HCT116 (cell line): ENCODE measurements around the gene ACSM5. TPM values are rescaled to one million over a fixed set of nuclear protein-coding genes. Genes with fewer than 3 reads are reported as not detected.

ENCODE experiments used
- ATAC-seq: fragments of 200-7000 bp; cut with Tn5 transposase; 2 replicates; pipeline ENCODE4 v1.9.1; 2020; ENCODE audit warnings: mild to moderate bottlenecking, moderate library complexity
- BruUV-seq: library from RNA; stranded (reverse); fragments of 400-500 nt; replicated peaks from 2 replicates; lab custom pipeline; 2021; lab: Mats Ljungman, UMichigan
- CTCF ChIA-PET: fragments of 300-600 bp; sonication (Branson Sonifier 250); formaldehyde crosslinking; loops from one replicate; lab custom pipeline; 2021; ENCODE audit warnings: antibody characterized with exemption; lab: Charles Lee
- POLR2A ChIA-PET: fragments of 300-600, 350-600 bp; sonication (Branson Sonifier 250); formaldehyde crosslinking; loops from one replicate; lab custom pipeline; 2021; ENCODE audit warnings: antibody characterized with exemption; lab: Charles Lee
- RAD21 ChIA-PET, 2 experiments: fragments of 300-600 bp; sonication (Branson Sonifier 250); formaldehyde crosslinking; loops; one replicate each; lab custom pipeline; 2023; ENCODE audit warnings: low total read pairs in 2 of 2; ENCODE audit not compliant: uncharacterized antibody in 2 of 2, unreplicated experiment in 2 of 2, low non-redundant PET in 1 of 2; lab: Charles Lee
- DNase-seq: peaks from one replicate; pipeline ENCODE4 v3.0.0-alpha.2; 2010; ENCODE audit warnings: low read depth, low spot score
- H2AFZ ChIP-seq: fragments of 200-600 bp; shearing (Covaris generic), sonication (generic); 2 replicates; pipeline ENCODE4 v1.6.1; 2017; ENCODE audit warnings: low read depth, mixed run types, mixed read lengths, antibody characterized with exemption, low read length; ENCODE audit not compliant: poor library complexity, severe bottlenecking
- H3K27ac ChIP-seq: 2 replicates; pipeline ENCODE4 v1.5.1; 2012; ENCODE audit warnings: low read depth, low read length
- H3K27me3 ChIP-seq: fragments of 200-600 bp; sonication (generic); 2 replicates; pipeline ENCODE4 v1.6.1; 2016; ENCODE audit warnings: mixed run types, low read length, mixed read lengths; ENCODE audit not compliant: insufficient read depth
- H3K36me3 ChIP-seq, 2 experiments: fragments of 200-500 bp in 1 of 2; fragments of 200-600 bp in 1 of 2; sonication (Bioruptor generic) in 1 of 2; sonication (generic) in 1 of 2; 2 replicates each; pipeline versions ENCODE4 v1.5.1 to v1.6.1; 2014 to 2016; ENCODE audit warnings: low read length in 2 of 2, inconsistent platforms in 1 of 2, mixed read lengths in 1 of 2, mixed run types in 1 of 2; ENCODE audit not compliant: insufficient read depth in 2 of 2, control insufficient read depth in 1 of 2
- H3K4me1 ChIP-seq, 2 experiments: fragments of 200-600 bp in 1 of 2; sonication (generic) in 1 of 2; 2 replicates each; pipeline versions ENCODE4 v1.5.1 to v1.6.1; 2012 to 2017; ENCODE audit warnings: low read length in 2 of 2, inconsistent platforms in 1 of 2, mild to moderate bottlenecking in 1 of 2, mixed read lengths in 1 of 2, mixed run types in 1 of 2, moderate library complexity in 1 of 2; ENCODE audit not compliant: insufficient read depth in 2 of 2, control insufficient read depth in 1 of 2
- H3K4me2 ChIP-seq: fragments of 200-600 bp; sonication (generic); 2 replicates; pipeline ENCODE4 v1.6.1; 2017; ENCODE audit warnings: mixed run types, low read length, mixed read lengths
- H3K4me3 ChIP-seq, 2 experiments: fragments of 200-600 bp in 1 of 2; sonication (generic) in 1 of 2; replicated peaks in 1 of 2; 2 replicates each; pipeline ENCODE4 v1.5.1; 2011 to 2016; ENCODE audit warnings: low read length in 2 of 2, control low read depth in 1 of 2, low read depth in 1 of 2, mild to moderate bottlenecking in 1 of 2, mixed read lengths in 1 of 2, mixed run types in 1 of 2
- H3K79me2 ChIP-seq: fragments of 200-600 bp; sonication (generic); 2 replicates; pipeline ENCODE4 v1.6.1; 2017; ENCODE audit warnings: mild to moderate bottlenecking, mixed run types, low read length, moderate library complexity, mixed read lengths; ENCODE audit not compliant: insufficient read depth
- H3K9ac ChIP-seq: fragments of 200-600 bp; sonication (generic); 2 replicates; pipeline ENCODE4 v1.6.1; 2016; ENCODE audit warnings: low read length, mixed read lengths
- H3K9me2 ChIP-seq: fragments of 200-600 bp; sonication (generic), shearing (Covaris generic); 2 replicates; pipeline ENCODE4 v1.6.1; 2017; ENCODE audit warnings: mixed run types, mild to moderate bottlenecking, moderate library complexity; ENCODE audit not compliant: insufficient read depth
- H3K9me3 ChIP-seq, 2 experiments: fragments of 200-500 bp in 1 of 2; fragments of 200-600 bp in 1 of 2; sonication (Bioruptor generic) in 1 of 2; sonication (generic) in 1 of 2; 2 replicates each; pipeline ENCODE4 v1.6.1; 2014 to 2017; ENCODE audit warnings: low read length in 2 of 2, mixed read lengths in 2 of 2, inconsistent platforms in 1 of 2, low read depth in 1 of 2, mild to moderate bottlenecking in 1 of 2, mixed run types in 1 of 2, moderate library complexity in 1 of 2; ENCODE audit not compliant: control insufficient read depth in 1 of 2, insufficient read depth in 1 of 2
- H4K20me1 ChIP-seq: fragments of 200-600 bp; sonication (generic), shearing (Covaris generic); 2 replicates; pipeline ENCODE4 v1.6.1; 2017; ENCODE audit warnings: mixed run types, mild to moderate bottlenecking, moderate library complexity; ENCODE audit not compliant: insufficient read depth
- CBX3 ChIP-seq: IDR thresholded peaks from 2 replicates; pipeline ENCODE4 v1.6.1; 2012; ENCODE audit warnings: low read depth
- CEBPB ChIP-seq: IDR thresholded peaks from 2 replicates; pipeline ENCODE4 v1.6.1; 2012; ENCODE audit warnings: low read depth
- CTCF ChIP-seq, 3 experiments: fragments of 200-600 bp in 1 of 3; sonication (generic) in 1 of 3; IDR thresholded peaks in 2 of 3; conservative IDR thresholded peaks in 1 of 3; 2 replicates each; pipeline ENCODE4 v1.5.1; 2012 to 2017; ENCODE audit warnings: low read depth in 2 of 3, low read length in 2 of 3, antibody characterized with exemption in 1 of 3, borderline replicate concordance in 1 of 3, control low read depth in 1 of 3, mild to moderate bottlenecking in 1 of 3, mixed read lengths in 1 of 3, mixed run types in 1 of 3, moderate library complexity in 1 of 3; ENCODE audit not compliant: insufficient read depth in 1 of 3
- EGR1 ChIP-seq: IDR thresholded peaks from 2 replicates; pipeline ENCODE4 v1.6.1; 2012; ENCODE audit warnings: low read depth
- FOSL1 ChIP-seq: IDR thresholded peaks from 2 replicates; pipeline ENCODE4 v1.6.1; 2012; ENCODE audit warnings: low read depth
- POLR2A ChIP-seq: IDR thresholded peaks from 2 replicates; pipeline ENCODE4 v1.7.0; 2011; ENCODE audit warnings: borderline replicate concordance; ENCODE audit not compliant: insufficient read depth, insufficient read length; ENCODE audit errors: extremely low read depth
- SP1 ChIP-seq: IDR thresholded peaks from 2 replicates; pipeline ENCODE4 v1.6.1; 2012; ENCODE audit warnings: low read depth
- ZNF274 ChIP-seq: fragments of 200-500 bp; sonication (Bioruptor generic); IDR thresholded peaks from 2 replicates; pipeline ENCODE4 v1.6.1; 2014; ENCODE audit warnings: mild to moderate bottlenecking, low read depth, low read length, inconsistent platforms
- intact Hi-C: fragments of 100-400 bp; cut with micrococcal nuclease; formaldehyde crosslinking; loops from 2 replicates; pipeline ENCODE4 v1.10.0; 2022
- total RNA-seq: library from RNA; stranded (reverse); gene quantifications from one replicate; pipeline ENCODE4 v1.2.1, GENCODE V29; 2021; ENCODE audit not compliant: unreplicated experiment
- TF ChIP-seq, protein P1 (sequence below): IDR thresholded peaks from 2 replicates; pipeline ENCODE4 v1.6.1; 2011; ENCODE audit warnings: mild to moderate bottlenecking, low read length, moderate library complexity; ENCODE audit not compliant: insufficient replicate concordance; ENCODE audit errors: extremely low read depth

ACSM5 gene
- total RNA-seq, 1 experiment from 2014 or later: not detected

DNA sequence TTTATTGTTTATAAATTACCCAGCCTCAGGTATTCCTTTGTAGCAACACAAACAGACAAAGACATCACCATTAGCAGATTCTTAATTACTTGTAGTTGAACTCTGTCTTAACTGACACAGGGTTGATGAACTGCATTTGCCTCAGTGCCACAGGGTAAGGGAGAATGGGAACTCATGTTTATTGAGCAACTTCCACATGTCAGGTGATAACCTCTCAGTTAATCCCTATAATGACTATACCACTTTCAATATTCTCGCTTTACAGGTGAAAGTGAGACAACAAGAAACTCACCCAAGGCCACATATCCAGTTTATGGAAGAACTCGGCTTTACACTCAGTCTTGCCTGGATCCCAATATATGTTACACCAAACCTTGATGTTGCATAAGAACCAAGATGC lies 13.4 kb upstream of the ACSM5 start:
- ATAC-seq: no peak
- Histone ChIP-seq H3K9me3 (no peaks in the 10 kb centered on the region), H4K20me1 (no peaks in the 10 kb centered on the region), H3K79me2 (no peaks in the 10 kb centered on the region), H3K4me1 (no peaks in the 10 kb centered on the region), H3K27ac (no peak overlapping the region), H3K4me2 (no peak overlapping the region), H3K27me3 (peaks cover 8% of the 10 kb centered on the region; the same call in 1 of the 2 replicates), H2AFZ (no peak overlapping the region), H3K36me3 (no peaks in the 10 kb centered on the region), H3K4me3 (no peak overlapping the region), H3K9ac (no peak overlapping the region), H3K9me2 (no peaks in the 10 kb centered on the region)
- POLR2A ChIA-PET: no interaction called here
- RAD21 ChIA-PET: no interaction called here
- TF ChIP-seq CTCF (IDR thresholded peaks at IDR 0.05 in 2 of 3, conservative IDR thresholded peaks at IDR 0.05 in 1 of 3; ENCODE audit: borderline replicate concordance in 1 of 3, insufficient read depth in 1 of 3, low read depth in 2 of 3, low read length in 2 of 3) (no peak), POLR2A (no peak), FOSL1 (no peak), SP1 (no peak), ZNF274 (no peak), CBX3 (no peak), EGR1 (no peak), CEBPB (no peak)
- TF ChIP-seq, protein P1, sequence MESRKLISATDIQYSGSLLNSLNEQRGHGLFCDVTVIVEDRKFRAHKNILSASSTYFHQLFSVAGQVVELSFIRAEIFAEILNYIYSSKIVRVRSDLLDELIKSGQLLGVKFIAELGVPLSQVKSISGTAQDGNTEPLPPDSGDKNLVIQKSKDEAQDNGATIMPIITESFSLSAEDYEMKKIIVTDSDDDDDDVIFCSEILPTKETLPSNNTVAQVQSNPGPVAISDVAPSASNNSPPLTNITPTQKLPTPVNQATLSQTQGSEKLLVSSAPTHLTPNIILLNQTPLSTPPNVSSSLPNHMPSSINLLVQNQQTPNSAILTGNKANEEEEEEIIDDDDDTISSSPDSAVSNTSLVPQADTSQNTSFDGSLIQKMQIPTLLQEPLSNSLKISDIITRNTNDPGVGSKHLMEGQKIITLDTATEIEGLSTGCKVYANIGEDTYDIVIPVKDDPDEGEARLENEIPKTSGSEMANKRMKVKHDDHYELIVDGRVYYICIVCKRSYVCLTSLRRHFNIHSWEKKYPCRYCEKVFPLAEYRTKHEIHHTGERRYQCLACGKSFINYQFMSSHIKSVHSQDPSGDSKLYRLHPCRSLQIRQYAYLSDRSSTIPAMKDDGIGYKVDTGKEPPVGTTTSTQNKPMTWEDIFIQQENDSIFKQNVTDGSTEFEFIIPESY: no peak
- BruUV-seq: no TSS peak
- CTCF ChIA-PET: interaction anchor here (3.5 kb wide), 1 partner anchor 11 kb away, joined by 15 read pairs; no protein-coding TSS in a partner anchor
- intact Hi-C loops: no loop called here
- no peak for DNase-seq
